Fibroblast of upper back skin (primary cell): Measurements from ENCODE around the gene VWA8.

Source experiments
- DNase-seq: peaks from one replicate; pipeline ENCODE4 v3.0.0-alpha.2; 2013

The VWA8 gene

DNA sequence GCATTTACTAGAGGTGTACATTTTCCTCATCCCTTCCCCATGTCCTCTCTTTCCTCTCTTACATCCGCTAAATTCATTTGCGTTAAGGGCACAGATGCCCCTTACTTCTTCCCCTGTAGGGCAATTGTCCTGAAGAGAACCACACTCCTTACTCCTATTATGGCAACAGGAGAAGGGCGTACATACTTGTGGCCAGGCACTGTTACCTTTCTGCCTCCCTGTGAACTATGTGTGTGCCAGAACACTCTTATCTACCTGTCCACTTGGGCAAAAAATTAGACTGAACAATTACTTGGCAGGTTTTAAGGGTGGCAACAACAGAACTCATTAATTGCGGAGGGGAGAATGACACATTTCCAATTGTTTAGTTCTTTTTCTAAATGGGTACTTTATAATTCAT lies 351.1 kb downstream of the VWA8 start:
- DNase-seq = no peak

DNA sequence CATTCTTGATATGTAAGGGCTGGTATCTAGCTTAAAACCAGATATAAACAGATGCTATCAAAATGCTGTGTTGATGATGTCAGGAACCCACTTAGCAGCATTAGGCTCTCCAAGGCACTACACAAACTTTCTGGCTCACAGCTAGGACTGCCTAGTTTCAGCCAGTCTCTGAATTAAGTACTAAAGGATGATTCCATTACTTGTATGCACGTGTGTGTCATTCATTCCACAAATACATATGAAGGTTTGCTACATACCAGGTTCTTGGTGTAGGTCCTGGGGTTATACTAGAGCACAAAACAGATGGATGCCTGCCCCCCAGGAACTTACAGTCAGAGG lies 352.1 kb downstream of the VWA8 start:
- DNase-seq = peak; percentile 51

DNA sequence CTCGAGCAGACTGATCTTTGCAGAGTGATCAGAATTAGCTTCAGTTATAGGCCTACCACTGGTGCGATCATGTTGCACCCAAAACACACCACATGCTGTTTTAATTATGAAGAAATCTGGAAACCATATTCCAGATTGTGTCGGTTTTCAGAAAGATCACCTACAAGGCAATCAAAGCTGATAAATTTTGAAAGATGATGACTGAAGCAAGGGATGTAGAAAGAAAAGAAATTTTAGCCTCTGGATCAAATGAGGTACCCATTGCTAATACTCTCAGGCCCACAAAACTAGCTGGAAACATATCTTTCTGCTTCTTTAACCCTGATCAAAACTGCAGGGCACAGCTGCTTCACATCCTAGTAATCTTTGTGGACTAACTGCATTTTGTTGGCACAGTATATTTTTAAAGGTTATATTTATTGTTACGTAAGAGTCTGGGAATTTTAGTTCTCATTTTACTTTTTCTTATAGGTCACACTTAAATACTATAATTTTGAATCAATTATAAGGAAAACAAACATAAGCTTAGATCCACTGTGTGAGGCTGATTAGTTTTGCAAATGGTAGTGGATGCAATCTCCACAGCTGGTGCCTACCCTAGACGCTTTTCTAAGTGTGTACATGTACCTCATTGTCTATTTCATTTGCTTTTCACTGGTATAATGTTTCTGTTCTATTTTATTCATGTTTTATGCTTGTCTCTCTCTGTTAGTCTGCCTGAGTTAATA lies 352.6 kb downstream of the VWA8 start:
- DNase-seq = peak; percentile 60

DNA sequence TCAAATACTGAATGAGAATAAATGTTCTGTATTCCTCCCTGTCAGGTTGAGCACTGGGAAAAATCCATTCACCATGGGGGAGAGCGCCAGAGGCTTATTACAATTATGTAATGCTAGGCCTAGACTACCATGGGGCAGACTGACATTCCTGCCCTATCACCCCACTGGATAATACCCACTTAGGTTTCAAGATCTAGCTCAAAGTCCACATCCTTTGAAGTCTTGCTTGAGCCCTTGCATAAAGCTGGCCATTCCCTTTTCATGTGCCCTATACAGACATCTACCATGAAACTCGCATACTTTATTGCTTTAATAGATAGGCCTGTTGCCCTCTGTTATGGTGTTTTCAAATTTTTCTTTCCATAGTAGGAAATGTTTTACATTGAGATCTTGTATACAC lies 354.3 kb downstream of the VWA8 start:
- DNase-seq = no peak

DNA sequence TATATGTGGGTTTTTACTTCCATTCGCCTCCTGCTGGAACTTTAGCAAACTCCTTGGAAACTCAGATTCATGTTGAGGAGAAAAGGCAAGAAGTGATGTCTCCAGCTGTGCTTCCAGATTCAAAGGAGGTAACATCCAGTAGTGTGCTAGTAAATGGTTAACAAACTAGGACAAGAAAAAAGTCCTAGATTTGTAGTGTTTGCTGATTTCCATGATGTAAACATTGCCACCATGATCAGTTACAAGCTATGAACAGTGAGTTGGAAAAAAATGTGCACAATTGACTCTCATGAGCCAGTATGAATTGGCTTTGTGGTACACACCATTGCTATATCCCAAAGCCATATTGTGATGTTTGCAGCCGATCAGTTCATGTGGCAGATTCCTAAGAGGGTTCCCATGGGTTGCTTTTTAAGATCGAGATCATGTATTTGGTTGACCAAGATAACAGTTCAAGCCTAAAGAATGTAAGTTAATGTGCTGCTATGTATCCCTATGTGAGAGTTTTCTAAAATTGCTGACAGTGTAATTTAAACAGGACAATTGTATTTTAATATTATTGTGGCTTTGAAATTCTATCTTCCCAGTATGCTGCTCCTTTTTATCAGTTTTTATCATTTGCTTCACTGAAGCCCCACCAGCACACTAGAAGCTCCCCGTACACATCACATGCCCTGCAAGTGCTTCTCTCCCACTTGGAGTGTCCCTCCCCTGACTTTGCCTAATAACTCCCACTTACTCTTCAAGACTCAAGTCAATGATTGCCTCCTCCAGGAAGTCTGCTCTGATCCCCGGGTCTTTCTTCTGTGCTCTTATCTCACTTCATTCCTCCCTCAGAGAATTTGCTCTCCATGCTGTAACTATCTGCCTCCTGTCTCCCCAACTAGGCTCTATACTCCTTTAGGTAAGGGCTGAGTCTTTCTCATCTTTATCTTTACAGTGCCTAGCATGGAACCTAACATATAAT lies 355.3 kb downstream of the VWA8 start:
- DNase-seq = no peak

DNA sequence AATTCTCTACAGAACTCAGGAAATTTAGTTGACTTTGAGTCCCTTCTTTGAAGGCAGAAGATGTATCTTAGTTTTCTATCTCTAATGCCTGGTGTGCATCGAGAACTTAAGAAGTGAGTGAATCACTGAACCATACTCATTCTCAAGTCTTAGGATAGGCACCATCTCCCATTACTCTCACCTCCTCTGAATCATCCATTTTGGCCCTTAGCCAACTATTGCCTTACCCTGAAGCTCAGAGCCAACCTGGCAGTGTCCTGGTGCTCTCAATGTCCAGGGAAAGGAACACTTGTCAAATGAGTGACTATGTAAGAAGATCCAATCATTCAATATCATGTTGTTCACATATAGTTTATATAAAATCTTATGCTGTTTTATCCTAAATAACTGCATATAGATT lies 357.0 kb downstream of the VWA8 start:
- peak; percentile 50 for DNase-seq

DNA sequence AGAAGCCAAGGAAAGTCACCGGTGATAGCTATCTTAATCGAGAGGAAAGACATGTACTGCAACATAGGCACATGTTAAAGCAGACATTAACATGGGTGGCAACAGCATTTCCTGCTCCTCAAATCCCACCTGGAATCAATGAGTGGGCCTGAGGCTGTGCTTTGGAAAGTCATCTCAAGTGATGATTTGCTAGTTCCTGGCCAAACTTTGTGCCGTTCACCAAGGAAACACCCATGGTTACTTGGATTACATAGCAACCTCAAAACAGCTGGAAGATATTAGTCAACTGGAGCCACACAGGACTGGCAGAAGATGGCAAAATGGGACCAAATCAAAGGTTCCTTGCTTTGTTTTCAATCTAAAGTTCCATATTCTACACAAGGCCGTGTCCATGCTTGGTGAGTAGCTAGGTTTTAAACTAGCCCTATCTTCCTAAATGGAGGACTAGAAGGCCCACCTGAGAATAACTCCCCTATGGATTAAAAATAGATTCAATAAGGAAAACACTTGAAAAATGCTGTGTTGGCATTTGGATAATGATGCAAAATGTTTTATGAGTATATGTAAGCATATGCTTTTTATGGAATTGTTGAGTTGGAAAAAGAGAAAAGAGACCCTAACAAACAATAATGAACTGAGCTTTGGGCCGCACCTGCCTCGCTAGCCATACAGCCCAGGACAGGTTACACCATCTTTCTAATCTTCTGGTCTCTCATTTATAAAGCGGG lies 359.0 kb downstream of the VWA8 start:
- peak; percentile 43 for DNase-seq

DNA sequence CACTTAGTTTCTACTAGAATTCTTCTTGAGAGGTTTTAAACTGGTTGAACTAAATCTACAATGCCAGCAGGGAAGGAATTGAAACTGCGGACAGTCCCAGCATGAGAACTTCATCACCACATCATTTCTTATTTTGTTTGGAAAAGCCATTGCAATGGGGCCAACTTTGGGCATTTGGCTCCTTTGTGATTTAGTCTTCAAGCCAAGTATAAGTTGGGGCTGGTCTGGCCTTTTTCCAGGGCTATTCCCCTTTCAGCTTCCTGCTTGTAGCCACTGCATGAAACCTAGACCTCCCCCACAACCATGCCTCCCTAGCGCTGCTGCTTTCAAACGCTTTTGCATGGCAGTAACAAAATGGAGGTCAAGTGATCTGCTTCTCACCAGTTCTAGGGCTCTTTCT lies 361.3 kb downstream of the VWA8 start:
- no peak for DNase-seq

DNA sequence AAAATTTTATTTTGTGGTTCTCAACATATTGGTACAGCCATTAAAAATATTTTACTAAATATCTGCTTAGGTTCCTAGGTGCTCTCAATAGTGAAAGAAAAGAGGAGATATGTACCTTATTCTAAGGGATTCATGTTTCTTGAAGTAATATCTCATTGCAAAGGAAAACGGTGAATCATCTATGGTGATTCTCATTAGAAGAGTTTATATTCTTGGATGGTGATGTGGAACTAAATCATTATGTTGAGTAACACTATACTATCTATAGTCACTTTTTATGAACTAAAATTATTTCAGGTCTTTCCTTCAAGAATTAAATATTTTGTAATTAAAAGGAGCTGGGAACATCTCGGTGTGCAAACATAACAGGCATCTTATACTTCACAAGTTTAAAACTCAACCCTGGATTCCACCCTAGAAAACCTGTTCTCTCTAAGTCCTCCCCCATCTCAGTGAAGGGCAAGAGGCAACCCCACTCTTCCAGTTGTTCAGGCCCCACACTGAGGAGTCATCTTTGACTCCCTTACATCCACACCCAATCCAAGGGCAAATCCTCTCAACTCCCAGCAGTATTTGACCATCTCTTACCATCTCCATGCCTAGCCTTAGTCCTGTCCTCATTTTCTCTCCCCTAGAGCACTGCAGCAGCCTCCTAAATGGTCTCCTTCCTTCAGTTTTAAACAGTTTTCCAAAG lies 363.4 kb downstream of the VWA8 start:
- DNase-seq = no peak

DNA sequence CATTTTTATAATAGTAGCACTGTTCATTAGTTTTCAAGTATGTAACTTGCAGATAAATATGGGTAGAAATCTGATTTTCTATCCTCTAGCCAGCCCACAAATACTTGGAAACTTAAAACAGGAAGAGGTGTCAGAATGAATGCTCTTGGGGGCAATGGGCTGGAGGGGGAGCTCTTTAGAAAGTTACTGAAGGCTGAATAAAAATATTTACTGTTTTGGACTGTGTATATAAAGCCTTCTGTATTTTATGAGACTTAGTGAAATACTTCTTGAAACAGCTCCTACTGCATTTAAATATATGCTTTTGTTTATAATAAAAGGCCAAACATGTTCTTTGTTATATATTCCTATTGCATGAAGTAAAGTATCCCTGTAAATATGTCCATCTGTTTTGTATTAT lies 364.7 kb downstream of the VWA8 start:
- DNase-seq = no peak

DNA sequence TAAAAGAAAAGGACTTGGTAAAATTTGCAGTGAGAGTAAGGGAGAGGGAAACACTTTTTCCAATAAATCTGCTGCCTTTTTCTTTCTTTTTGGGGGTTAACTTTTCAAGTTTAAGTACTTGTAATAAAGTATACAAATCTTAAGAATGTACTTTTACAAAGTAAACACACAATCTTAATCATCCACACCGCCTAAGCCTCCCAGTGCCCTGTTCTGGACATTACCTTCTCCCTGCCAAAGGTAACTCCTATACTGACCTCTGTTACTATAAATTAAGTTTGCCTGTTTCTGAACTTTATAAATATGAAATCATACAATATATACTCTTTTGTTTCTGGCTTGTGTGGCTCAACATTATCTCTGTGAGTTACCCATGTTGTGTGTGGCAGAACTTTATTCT lies 365.6 kb downstream of the VWA8 start:
- no peak for DNase-seq

DNA sequence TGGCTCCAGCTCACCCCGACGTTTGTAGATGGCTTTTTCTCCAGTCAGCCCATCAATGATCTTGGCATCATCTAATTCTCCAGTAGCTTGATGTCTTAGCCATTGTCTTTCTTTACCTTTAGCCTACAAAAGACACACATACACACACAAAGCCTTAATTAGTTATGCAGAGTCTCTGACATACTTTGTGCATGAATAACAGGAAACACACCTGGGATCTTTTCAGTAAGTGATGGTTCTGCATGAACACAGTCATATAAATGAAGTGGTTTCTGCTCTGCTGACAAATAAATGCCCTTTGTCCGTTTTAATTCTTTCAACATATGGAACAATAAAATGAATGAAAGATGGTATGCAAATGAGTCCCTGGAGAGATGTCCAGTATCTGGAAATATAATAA lies 370.3 kb downstream of the VWA8 start:
- DNase-seq = no peak

DNA sequence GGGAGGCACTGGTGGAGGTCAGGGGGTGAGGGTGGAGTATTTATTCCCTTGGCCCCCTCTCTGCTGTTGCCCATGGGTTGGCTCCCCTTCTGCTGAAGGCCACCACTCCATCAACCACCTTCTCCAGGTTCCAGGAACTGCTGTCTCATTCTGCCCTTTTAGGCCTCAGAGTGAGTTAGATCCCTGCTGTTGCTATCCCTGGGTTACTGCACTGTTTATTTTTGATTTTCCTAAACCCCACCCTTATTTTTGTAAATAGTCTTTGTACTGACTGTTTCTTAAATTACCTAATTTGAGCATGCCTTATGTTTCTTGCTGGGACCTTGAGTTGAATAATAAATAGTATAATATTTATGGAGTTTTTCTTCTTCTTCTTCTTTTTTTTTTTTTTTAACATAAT lies 370.8 kb downstream of the VWA8 start:
- DNase-seq = no peak

DNA sequence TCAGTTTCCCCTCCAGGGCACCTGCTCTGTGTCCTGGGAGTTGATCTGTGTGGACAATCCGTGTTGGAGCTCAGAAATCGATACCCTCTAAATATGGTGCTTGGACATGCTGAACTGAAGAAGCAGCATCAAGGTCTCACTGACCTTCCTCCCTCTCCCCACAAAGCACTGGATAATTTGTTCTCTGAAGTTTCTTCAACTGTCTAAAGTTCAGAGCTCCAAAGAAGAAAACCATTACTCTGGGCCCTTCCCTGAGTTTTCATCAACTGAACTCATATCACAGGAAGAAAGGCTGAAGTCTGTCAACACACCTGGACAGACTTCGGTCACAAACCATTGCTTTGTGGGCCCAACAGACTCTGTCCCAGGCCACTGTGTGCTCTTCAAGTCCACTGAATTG lies 371.5 kb downstream of the VWA8 start:
- no peak for DNase-seq

DNA sequence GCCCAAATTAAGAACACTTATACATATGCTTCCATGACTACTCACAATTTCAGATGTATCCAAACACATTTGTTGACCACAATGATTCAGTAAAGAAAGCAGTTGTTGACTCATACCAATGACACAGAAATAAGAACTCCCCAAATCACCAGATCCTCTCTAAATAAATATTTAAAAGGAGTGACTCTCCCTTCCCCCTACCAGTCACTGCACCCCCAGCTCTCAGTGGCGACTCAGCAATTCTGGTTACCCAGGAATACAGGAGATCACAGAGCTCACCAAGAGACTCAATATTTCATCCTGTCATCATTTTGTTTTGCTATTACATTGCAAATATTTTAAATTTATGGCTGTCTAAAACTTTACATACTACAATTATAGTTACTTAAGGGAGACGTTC lies 372.0 kb downstream of the VWA8 start:
- DNase-seq = peak; percentile 91

DNA sequence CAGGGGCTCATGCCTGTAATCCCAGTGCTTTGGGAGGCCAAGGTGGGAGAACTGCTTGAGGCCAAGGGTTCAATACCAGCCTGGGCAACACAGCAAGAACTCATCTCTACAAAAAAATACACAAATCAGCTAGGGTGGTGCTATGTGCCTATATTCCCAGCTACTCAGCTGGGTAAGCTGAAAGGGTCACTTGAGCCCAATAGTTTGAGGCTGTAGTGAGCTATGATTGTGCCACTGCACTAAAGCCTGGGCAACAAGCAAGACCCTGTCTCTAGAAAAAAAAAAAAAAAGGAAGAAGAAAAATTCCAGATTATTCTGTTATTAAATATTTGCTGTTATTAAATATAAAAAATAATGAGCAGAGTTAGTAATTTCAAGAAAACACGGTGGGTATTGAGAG lies 372.5 kb downstream of the VWA8 start:
- DNase-seq = no peak

DNA sequence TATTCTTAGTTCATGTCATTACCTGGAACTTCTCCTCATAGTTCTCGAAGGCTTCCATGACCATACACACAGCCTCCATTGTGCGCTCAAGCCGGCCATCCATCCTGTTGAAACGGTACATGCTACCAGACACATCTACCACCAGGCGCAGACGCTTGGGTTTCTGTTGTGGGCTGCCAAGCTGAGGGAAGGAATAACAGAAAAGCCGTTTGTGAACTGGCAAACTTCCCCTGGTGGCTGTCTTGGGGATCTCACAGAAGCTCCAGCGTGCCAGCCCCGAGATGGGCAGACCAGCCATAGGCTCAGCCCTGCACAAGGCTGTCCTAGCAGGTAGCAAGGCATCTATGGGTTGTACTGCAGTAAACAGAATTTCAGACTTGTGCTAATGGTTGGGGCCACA lies 373.4 kb downstream of the VWA8 start:
- DNase-seq = no peak

DNA sequence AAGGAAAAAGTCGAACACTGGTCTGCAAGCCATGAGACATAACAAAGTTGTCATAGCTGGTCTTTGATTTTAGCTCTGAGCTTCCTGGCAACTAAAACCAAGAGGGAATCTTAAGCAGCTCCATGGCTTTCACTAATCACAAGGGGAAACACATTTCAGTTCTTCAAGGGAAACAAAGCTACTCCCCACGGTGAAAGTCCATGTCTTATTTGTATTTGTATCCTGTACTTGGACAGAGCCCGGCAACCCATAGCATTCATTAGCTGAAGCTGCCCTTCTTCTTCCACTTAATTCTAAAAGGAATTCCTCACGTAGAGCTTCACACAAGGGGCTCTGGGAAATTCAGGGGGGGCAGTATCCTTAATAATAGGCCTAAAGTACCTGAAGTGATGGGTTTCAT lies 374.7 kb downstream of the VWA8 start:
- no peak for DNase-seq

DNA sequence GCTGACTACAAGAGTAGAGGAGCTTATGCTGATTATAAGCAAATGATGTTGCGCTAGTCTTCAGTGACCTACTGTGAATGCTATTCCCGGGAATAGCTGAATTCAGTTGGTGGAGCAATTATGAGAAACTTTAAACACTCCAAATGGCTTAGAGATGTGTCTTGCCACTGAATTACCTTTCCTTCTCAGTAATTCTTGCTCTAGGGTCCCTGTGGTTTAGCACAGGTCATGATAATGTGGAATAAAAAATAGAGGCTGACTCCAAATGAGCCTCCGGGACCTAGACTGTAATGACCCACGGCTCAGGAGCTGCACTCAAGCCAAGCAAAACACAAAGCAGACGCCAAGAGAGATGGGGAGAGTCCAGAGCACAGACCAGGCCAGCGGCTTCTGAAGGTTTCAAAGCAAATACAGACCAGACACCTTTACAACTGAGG lies 378.9 kb downstream of the VWA8 start:
- peak; percentile 35 for DNase-seq

DNA sequence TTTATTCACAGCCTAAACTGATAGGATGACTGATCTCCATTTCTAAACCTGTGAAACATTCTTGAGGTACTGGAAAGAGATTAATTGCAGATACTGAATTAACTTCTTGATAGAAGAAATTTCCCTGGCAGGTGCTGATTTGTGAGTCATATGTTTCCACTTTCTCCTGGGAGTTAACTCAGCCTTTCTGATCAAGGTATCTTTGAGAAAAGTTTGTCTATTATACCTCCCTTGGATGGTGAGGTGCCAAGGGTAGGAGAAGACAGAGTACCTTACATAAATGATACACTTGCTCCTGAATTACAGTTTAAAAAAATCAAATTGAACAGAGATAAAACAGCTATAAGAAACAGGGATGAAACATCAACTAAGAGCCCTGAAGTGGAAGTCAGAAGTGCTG lies 380.6 kb downstream of the VWA8 start:
- no peak for DNase-seq

DNA sequence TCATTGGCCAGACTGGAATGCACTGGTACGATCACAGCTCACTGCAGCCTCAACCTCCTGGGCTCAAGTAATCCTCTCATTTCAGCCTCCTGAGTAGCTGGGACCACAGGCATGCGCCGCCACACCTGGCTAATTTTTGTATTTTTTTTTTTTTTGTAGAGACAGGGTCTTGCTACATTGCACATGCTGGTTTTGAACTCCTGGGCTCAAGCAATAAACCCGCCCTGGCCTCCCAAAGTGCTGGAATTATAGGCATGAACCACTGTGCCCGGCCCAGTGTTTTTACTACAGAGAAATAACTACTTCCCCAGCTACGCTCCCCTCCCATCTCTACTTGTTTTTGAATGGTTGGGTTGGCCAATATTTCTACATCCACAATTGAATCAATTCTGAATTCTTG lies 381.0 kb downstream of the VWA8 start:
- DNase-seq = no peak

DNA sequence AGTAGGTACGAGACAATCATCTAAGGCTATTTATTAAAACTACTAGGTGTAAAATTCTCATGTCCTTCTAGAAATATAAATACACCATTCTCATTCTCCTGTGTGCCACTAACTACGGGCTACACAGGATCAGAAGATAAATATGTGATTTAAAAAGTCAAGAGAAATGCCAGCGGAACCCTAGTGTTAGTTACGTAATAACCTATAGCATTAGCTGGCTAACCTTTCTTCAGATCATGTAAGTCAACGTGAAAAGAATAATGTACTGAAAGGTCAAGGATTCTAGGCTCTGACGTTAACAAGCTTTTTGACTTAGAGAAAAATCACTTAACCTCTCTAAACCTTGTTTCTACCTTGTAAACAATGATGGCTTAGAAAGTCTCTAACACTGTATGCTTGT lies 381.7 kb downstream of the VWA8 start:
- no peak for DNase-seq

DNA sequence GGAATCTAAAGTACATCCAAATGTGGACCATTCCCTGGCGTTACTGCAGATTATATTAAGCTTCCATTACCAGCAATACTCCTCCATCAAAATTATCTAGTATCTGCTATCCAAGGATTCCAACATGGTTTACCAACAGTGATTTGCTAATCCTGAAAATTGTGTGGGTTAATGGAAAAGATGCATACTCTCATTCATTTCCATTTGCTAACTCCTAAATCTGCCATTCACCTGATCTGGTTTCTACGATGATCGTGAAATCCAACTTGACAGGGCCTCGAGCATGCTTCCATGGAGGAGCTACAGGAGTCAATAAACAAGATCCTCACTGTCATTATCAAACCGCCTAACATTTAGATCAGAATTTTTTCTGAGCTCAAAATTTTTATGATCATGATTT lies 382.5 kb downstream of the VWA8 start:
- no peak for DNase-seq
